ENCODE data around the gene HOXA4. TPM values are rescaled to one million over a fixed set of nuclear protein-coding genes. Genes with fewer than 3 reads are reported as not detected.

HOXA4 gene
- total and polyA plus RNA-seq, 12 donors, result 0.20 to 1.2 (median 0.59) TPM; not detected in 4

DNA sequence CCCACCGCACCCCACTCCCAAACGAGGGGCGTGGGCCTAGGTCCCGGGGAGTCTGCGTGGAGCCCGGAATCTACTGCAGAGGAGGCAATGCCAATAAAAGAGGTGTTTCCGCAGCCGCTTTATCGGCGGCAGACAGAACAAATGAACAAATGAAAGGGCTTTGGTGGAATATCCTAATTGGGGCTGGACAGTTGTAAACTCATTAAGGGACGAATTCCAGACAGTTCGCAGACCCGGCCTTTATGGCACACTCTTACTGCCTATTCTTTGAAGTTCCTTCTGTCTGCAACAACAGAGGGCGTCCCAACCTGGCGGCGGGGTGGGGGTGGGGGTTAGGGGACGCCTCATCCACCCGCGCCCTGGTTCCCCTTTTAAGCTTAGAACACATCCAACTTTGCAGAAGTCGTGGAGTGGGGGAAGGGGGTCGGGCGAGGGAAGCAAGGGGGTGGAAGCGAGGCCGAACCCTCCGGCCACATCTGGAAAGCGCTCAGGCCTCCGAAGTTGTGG is 30.7 kb upstream of the HOXA4 start:
- intact Hi-C loops (cut with DNase I), result loop anchor here (2.0 to 10.0 kb wide), 14 partner anchors 306 to 1296 kb away; no protein-coding TSS in a partner anchor
- Histone ChIP-seq H3K27me3 (peaks cover 74 to 100% (median 100%) of the 10 kb centered on the region in 7 donors), H3K9me3 (no peaks in the 10 kb centered on the region), H3K36me3 (peaks cover 0 to 18% (median 0%) of the 10 kb centered on the region in 9 donors), H3K4me3 (peak overlapping the region; percentile 36 to 75 (median 58)), H3K27ac (no peak overlapping the region), H3K4me1 (peaks cover 8 to 77% (median 32%) of the 10 kb centered on the region in 9 donors)
- TF ChIP-seq, protein P1, sequence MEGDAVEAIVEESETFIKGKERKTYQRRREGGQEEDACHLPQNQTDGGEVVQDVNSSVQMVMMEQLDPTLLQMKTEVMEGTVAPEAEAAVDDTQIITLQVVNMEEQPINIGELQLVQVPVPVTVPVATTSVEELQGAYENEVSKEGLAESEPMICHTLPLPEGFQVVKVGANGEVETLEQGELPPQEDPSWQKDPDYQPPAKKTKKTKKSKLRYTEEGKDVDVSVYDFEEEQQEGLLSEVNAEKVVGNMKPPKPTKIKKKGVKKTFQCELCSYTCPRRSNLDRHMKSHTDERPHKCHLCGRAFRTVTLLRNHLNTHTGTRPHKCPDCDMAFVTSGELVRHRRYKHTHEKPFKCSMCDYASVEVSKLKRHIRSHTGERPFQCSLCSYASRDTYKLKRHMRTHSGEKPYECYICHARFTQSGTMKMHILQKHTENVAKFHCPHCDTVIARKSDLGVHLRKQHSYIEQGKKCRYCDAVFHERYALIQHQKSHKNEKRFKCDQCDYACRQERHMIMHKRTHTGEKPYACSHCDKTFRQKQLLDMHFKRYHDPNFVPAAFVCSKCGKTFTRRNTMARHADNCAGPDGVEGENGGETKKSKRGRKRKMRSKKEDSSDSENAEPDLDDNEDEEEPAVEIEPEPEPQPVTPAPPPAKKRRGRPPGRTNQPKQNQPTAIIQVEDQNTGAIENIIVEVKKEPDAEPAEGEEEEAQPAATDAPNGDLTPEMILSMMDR (IDR thresholded peaks at IDR 0.05), result peak in 5 of 9 donors; percentile 3 to 17 (median 6)
- 3 to 4% methylated on average over 26 to 27 of the region's 27 CpGs for WGBS, 2 donors
- ATAC-seq, result peak in 5 of 8 donors; percentile 26 to 50 (median 47)
- DNase-seq, result no peak

DNA sequence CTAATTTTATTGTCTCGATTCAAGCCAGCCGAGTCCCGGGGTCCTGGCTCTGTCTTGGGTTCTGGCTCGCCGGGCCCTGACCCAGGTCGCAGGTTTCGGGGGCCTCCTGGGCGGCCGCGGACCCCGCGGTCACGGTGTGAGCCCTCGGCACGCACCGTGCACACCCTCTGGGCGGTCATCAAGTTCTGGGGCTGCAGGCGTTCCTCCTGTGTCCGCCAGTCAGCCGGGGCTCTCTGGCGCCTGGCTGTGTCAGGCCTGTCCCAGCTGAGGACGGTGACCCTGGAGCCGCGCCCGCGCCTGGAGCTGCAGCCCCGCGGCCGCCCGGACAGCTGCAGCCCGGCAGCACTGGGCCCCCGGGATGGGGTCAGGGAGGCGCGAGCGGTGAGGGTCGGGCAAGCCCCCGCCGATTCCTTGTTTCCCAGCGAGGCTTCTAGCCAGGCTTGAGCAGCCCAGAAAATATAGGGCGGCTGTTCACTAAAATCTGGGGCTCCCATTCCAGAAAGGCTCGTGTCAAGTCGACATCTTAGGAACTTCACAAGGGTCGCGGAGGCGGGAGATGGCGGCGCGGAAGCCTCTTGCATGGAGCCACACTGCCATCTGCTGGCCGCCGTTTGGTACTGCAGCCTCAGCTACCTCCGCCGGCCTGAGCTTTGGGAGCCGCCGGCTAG is 30.1 kb upstream of the HOXA4 start:
- Histone ChIP-seq H3K27ac (peak overlapping the region in 1 of 10 donors; percentile 15), H3K4me1 (peaks cover 8 to 77% (median 31%) of the 10 kb centered on the region in 9 donors), H3K9me3 (no peaks in the 10 kb centered on the region), H3K4me3 (peak overlapping the region; percentile 36 to 75 (median 58)), H3K27me3 (peaks cover 74 to 100% (median 100%) of the 10 kb centered on the region in 7 donors), H3K36me3 (peaks cover 0 to 16% (median 0%) of the 10 kb centered on the region in 9 donors)
- TF ChIP-seq, protein P1 (IDR thresholded peaks at IDR 0.05), result peak; percentile 99 to 100 (median 100)
- ATAC-seq (peak; percentile 73 to 89 (median 83)), DNase-seq (peak; percentile 78 to 80)
- intact Hi-C loops (cut with DNase I), result loop anchor here (2.0 to 10.0 kb wide), 14 partner anchors 306 to 1296 kb away; no protein-coding TSS in a partner anchor
- WGBS, 2 donors, result 1% methylated on average over 54 of the region's 54 CpGs

DNA sequence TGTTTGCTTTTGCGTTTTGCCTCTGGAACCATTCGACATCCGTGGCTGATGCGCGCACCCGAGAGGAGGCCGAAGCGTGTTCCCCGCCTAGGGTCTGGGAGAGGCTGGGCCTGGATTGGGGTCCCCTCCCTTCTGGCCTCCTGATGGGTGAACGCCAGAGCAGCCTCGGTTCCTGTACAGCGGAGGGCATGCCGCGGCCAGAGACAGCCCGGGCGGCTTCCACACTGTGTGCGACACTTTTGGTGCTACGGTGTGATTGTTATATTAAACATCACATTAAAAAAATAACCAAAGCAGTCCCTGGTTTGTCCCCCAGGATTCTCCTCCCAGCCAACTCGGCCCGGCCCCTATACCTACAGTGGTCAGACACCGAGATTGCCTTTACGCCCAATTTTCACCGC is 29.6 kb upstream of the HOXA4 start:
- intact Hi-C loops (cut with DNase I), result loop anchor here (2.0 to 10.0 kb wide), 14 partner anchors 305 to 1295 kb away; no protein-coding TSS in a partner anchor
- TF ChIP-seq, protein P1 (IDR thresholded peaks at IDR 0.05), result no peak
- peak overlapping the region in 1 of 10 donors; percentile 15 for H3K27ac ChIP-seq
- peak in 3 of 8 donors; percentile 5 to 39 (median 19) for ATAC-seq
- H3K4me3 ChIP-seq, result peak overlapping the region; percentile 36 to 75 (median 58)
- no peak for DNase-seq
- peaks cover 0 to 11% (median 0%) of the 10 kb centered on the region in 9 donors for H3K36me3 ChIP-seq
- WGBS, 2 donors, result 24 to 32% methylated on average over 23 of the region's 23 CpGs
- H3K27me3 ChIP-seq, result peaks cover 74 to 100% (median 100%) of the 10 kb centered on the region in 7 donors
- no peaks in the 10 kb centered on the region for H3K9me3 ChIP-seq
- H3K4me1 ChIP-seq, result peaks cover 8 to 77% (median 30%) of the 10 kb centered on the region in 9 donors

Measured in heart right ventricle (tissue), 16 donors.